Measurements from ENCODE around the gene TVP23C.
"Not testable (repeated sequence)": the region's sequence is repeated elsewhere in the genome, so short reads cannot be mapped to it uniquely, and the experiment has no call there.

Gene TVP23C

DNA sequence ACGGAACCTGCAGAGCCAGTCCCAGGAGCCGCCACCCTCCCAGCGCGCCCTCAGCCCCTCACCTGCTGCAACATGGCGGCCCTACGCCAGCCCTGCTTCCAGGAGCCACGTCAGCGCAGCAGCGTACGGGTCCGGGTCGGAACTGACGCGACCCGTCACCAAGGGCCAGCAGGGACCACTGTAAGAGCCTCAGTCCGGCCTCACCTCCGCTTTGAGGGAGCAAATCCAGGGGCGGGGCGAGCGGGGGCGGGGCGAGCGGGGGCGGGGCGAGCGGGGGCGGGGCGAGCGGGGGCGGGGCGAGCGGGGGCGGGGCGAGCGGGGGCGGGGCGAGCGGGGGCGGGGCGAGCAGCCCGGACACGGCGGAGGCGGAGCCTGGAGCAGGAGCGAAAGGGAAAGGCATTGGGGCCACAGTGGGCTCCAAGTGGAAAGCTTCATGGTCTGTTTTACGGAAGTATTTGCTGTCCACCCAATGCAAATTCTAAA, at the start of gene TVP23C:
Gene TVP23C (minus strand): TSS at position 109 of the 483 bp plus-strand sequence. CDS start 35 bp downstream, at position 74.
- DNase-seq (ENCODE audit: extremely low spot score), result peak; percentile 68
- CTCF ChIA-PET, POLR2A ChIA-PET: not testable (repeated sequence)

DNA sequence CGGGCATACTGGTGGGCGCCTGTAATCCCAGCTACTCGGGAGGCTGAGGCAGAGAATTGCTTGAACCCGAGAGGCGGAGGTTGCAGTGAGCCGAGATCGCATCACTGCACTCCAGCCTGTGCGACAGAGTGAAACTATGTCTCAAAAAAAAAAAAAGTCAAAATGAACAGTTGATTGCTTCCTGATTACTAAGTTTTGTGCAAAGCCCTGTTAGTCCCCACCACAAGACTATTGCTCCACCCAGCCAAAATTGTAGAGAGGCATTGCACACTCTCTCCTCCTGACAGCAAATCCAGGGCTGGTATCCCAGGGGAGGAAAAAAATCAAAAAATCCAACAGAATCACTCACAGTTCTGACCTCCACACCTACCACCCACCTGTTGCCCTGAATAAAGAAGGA, 29.7 kb upstream of the TVP23C start:
- CTCF ChIA-PET; POLR2A ChIA-PET; DNase-seq (ENCODE audit: extremely low spot score): not testable (repeated sequence)

DNA sequence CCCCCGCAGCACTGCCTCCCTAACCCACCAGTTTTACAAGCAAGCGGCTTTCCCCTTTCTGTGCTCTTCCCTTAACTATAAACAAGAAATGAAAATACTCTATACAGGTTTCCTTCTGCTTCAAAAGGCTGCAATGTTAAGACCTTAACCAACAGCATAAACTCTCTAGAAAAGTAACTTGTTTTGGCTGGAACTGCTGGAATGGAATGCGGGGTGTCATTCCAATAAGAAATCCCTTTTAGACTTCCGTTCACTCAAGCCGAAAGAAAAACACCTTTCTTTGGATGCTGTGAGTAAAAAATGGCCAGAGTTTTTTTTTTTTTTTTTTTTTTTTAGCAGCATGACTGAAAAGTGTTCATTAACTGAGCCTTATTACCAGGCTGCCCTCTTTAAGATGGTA, 28.7 kb upstream of the TVP23C start:
- POLR2A ChIA-PET; CTCF ChIA-PET; DNase-seq (ENCODE audit: extremely low spot score): not testable (repeated sequence)

DNA sequence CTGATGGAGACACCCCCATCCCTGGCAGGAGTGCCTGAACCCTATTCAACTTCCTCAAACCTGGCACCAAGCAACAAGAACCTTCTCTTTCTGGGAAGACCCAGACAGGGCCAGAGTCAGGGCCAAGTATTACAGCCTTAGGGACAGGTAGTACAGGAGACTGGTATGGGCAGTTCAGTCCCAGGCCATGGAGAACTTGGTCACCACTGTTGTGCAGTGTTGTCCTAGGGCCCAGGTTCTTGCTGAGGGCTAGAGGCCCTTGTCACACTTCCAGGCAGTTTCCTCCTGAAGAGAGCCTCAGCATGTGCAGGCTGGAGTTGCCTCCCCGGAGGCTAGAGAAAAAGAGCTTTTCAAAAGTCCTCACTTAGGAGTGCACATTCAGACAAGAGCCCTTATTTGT, 27.6 kb upstream of the TVP23C start:
- DNase-seq (ENCODE audit: extremely low spot score); CTCF ChIA-PET; POLR2A ChIA-PET: not testable (repeated sequence)

DNA sequence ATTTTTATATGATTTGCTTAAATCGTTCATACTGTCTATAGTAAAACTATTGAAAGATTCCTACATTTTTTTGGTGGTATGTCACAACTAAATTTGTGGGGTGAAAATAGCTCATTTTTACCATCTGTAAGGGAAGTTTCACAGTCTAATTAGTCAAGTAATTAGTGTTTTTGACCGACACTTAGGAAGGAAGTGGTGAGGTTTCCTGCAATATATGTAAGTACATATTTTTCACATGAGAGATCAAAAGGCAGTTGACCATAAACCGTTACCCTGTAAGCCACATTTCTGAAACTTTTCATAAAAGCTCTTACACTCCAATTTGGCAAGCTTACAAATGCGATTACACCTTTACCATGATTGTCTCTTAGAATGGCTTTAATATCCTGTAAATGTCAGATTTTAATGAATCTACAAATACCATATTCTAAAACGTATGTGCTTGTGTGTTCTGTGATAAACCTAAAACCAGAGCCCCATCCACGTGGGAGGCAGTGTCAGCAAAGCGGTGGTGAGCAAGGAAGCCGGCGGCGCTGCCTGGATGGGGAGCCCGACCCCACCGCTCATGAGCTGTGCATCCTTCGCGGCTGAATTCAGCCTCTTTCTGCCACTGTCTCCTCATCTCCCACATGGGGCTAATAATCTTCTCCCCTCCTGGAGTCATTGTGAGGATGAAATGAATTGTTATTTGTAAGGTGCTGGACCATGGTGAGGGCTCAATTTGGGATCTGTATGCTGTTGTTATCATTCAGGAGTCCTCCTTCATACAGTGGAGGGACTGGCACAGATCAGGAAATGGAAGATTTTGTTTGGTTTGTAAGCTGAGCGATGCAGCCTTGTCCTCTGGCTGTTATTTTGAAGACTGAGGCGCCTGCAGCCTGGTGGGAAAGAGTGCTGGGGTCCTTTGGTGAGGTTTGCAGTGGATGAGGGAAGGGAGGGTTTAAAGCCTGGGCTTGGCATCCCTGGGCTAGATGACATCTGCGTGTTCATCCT, 26.6 kb upstream of the TVP23C start:
- DNase-seq (ENCODE audit: extremely low spot score); CTCF ChIA-PET; POLR2A ChIA-PET: not testable (repeated sequence)

DNA sequence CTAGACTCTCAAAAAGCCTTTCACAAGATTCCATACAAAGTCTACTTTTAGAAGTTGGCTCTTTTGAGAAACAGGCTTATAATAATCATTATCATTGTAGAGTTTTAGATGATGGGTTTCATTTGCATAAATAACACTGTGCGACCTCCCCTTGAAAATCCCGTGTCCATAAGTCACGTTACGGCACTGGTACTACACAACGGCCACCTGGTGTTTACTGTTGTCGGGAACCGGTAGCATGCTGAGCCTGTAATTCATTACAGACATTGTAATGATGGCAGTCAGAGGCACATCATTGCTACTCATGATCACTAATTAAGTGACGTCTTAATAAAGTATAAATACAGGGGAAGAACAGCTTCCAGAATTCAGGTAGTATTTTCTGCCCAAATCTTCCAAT, 24.7 kb upstream of the TVP23C start:
- CTCF ChIA-PET; DNase-seq (ENCODE audit: extremely low spot score); POLR2A ChIA-PET: not testable (repeated sequence)

DNA sequence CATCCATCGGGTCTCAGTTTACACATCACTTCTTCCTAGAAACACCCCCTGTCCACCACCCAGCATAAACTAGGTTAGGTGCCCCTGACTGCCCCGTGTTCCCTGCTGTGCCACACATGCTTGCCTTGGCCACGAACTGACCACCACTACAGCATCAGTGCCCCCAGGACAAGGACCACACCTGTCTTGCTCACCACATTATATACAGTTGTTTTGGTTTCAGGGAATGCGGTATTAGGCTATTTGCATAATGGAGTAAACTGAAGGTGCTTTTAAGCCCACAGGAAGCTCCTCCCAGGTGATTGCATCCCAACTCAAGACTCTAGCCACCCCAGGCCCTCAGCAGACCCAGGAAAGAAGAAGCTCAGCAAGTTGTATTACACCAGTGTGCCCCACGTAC, 20.0 kb upstream of the TVP23C start:
- CTCF ChIA-PET; POLR2A ChIA-PET; DNase-seq (ENCODE audit: extremely low spot score): not testable (repeated sequence)

DNA sequence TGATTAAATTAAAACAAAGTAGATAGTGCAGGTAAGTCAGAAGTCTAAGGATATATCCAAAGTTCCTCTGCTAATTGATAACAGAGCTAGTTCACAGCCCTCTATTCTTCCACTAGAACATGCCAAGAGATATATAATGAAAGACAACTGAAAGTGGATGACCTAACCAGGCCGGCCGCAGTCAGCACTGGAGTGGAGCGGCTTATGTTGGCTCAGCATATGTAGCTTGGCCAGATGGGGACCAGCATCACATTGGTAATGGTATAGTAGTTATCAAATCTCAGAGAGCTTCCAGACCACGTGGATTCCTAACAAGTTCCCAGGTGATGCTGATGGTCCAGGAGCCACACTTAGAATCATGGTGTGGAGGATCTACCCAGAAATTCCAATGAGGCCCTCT, 18.2 kb upstream of the TVP23C start:
- POLR2A ChIA-PET; DNase-seq (ENCODE audit: extremely low spot score); CTCF ChIA-PET: not testable (repeated sequence)

DNA sequence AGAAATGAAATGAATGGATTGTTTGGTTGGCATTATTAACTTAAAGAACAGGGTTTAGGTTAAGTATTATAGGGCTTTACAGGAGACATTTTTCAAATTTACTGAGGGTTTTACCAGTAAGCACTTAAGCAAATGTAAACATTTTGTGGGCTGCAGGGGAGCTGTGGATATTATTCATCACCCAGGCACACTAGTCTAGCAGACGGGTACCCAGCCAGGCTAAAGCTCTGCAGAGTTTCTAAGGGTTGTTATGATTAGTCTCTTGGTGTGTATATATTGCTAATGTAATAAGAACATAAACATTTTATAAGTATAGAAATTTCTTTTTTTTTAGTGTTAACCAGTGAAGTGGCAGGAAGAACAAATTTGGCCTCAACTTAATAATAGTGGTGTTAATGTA, 13.6 kb upstream of the TVP23C start:
- CTCF ChIA-PET; POLR2A ChIA-PET; DNase-seq (ENCODE audit: extremely low spot score): not testable (repeated sequence)

DNA sequence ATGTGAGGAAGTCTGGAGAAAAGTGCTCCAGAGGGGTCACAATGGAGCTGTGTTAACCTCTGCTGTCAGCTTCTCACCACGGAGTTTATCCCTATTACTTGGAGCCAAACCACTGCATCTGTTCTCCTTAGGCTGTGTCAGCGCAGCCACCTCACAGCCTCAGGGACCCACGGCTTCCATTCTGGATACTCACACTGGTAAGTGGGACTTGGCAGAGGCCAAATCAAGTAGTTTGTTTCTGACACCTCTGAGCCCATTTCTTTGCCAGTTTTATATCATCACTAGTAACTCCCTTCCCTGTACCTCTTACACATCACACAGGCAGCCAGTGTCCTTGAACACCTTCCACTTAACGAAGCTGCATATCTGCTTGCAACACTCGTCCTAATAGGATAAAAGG, 11.4 kb upstream of the TVP23C start:
- CTCF ChIA-PET; DNase-seq (ENCODE audit: extremely low spot score); POLR2A ChIA-PET: not testable (repeated sequence)

DNA sequence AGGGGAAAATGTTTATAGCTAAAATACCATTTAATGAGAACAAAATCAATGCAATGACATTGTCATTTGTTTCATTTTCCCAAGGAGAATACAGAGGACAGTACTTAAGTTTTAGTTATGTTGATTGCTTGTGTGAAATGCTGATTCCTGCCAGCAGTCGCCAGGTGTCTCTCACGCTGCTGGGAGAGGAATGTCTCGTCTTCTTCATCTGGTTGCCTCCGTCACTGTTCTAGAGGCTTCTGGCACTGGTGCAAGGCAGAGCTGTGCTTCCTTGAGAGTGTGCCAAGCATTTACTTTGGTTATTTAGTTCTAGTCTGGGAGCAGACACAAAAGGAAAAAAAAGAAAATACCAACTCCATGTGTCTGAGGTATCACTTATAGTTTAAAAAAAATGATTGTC, 10.6 kb upstream of the TVP23C start:
- CTCF ChIA-PET; POLR2A ChIA-PET; DNase-seq (ENCODE audit: extremely low spot score): not testable (repeated sequence)

DNA sequence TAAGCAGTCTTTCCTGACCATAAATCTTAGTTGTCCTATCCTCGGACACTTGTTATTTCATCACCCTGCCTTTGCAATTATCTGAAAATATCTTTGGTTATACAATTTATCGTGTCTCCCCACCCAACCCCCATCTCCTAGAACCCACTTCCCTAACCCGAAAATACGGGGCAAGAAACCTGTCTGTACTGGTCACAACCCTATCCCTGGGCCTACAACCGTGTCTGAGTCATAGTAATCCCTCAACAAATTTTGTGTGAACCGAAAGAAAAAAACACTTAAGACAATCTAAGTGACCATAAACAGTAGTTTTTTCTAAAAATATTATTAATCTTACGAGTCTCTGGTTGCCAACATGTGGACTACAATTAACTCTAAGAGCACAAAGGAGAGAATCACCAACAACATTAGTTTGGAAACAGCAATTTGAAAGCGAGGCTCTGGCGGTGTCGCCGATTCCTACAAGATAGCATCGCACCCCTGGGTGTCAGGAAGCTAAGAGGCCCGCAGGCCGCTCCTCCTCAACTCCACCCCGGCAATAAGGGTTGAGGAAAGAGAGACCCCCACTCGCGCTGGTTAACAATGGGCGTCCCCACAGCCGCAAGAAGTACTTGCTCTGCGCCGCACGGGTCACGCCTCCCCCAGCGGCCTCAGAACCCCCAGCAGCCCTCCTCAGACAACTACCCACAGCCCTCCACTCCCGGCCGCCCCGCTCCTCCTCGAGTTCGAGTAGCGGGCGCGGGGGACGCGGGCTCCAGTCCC, 489 bp downstream of the TVP23C start:
- POLR2A ChIA-PET; DNase-seq (ENCODE audit: extremely low spot score); CTCF ChIA-PET: not testable (repeated sequence)

DNA sequence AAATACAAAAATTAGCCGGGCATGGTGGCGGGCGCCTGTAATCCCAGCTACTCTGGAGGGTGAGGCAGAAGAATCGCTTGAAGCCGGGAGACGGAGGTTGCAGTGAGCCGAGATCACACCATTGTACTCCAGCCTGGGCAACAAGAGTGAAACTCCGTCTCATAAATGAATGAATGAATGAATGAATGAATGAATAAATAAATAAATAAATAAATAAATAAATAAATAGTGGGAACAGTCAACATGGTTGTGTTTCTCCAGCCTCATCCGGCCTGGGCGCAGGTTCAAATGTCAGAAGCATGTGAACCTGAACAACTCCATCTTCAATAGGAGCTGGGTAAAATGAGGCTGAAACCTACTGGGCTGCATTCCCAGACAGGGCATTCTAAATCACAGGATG, 1.8 kb downstream of the TVP23C start:
- CTCF ChIA-PET; POLR2A ChIA-PET; DNase-seq (ENCODE audit: extremely low spot score): not testable (repeated sequence)

DNA sequence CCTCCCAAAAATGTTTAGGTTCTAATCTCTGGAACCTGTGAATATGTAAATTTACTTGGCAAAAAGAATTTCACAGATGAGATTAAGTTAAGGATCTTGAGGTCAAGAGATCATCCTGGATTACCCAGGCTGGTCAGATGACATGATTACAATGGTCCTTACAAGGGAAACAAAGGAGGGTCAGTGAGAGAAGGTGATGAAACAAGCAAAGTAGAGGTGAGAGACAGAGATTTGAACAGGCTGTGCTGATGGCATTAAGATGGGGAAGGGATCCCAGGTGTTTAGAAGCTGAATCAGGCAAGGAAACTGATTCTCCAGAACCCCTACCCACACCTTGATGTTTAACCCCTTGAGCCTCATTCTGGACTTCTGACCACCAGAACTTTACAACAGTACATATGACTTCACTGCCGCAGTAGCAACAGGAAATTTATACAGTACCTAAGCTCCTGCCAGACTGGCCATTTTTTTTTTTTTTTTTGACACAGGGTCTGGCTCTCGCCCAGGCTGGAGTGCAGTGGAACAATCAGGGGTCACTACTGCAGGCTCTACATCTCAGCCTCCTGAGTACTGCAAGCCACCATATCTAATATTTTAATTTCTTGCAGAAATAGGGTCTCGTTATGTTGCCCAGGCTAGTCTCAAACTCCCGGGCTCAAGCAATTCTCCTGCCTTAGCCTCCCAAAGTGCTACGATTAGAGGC, 4.7 kb downstream of the TVP23C start:
- POLR2A ChIA-PET; DNase-seq (ENCODE audit: extremely low spot score); CTCF ChIA-PET: not testable (repeated sequence)

DNA sequence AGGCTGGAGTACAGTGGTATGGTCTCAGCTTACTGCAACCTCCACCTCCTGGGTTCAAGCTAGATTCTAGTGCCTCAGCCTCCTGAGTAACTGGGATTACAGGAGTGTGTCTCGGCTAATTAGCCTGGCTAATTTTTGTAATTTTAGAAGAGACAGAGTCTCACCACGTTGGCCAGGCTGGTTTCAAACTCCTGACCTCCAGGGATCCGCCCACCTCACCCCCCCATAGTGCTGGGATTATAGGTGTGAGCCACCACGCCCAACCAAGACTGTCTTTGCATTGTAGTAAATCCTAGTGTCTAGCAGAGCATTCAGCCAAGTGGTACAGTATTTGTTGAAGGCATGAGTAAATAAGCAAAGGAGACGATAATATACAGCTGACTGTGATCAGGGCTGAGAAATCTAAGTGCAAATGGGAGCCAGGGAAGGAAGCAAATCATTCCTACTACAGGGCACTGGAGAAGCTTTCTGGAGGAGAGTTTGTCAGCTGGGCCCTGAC, 5.9 kb downstream of the TVP23C start:
- CTCF ChIA-PET; POLR2A ChIA-PET; DNase-seq (ENCODE audit: extremely low spot score): not testable (repeated sequence)

DNA sequence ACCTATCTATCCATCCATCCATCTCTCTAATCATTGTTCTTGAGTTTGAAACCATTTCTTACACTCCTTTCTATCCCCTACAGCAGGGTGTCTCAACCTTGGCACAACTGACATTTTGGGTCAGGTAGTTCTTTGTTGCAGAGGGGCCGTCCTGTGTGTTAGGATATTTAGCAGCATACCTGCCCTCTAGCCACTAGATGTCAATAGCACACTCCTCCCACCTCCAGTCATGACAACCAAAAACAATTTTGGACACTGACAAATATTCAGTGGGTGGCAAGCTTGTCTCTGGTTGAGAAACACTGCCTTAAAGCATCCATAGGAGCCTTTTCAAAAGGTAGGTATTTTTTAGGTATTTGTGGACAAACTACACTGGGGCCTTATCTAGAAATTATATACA, 10.4 kb downstream of the TVP23C start:
- CTCF ChIA-PET; DNase-seq (ENCODE audit: extremely low spot score); POLR2A ChIA-PET: not testable (repeated sequence)

DNA sequence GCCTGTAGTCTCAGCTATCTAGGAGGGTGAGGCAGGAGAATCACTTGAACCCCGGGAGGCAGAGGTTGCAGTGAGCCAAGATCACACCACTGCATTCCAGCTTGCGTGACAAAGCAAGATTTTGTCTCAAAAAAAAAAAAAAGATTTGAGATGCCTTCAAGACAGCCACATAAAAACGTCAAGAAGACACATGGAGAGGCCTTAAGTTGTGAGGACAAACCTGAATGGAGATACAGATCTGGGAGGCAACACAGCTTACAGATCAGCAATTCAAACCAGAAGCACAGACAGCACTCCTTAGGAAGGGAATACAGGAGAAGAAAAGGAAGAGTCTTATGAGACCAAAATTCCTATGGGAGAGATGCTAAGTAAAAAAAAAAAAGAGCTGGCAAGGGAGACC, 13.7 kb downstream of the TVP23C start:
- POLR2A ChIA-PET; CTCF ChIA-PET; DNase-seq (ENCODE audit: extremely low spot score): not testable (repeated sequence)

DNA sequence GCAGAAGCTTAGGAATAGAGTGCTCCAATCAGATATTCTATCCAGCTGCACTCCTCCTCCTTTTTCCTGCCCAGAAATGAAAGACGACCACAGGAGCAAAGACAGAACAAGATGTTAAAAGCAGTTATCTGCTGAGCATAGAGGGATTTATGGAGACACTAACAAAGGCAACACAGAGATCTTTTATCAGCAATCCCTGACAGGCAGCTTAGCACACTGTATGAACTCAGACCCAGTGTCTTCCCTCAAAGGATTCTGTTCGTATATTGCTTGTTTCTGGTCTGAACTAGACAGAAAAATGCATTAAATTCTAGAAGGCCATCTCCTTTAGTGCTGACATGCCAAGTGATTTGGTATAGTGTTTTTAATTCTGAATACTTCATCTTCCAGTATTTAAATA, 16.7 kb downstream of the TVP23C start:
- POLR2A ChIA-PET; CTCF ChIA-PET; DNase-seq (ENCODE audit: extremely low spot score): not testable (repeated sequence)

All from HEK293T (cell line).